ENCODE results near the gene TAP1. TPM values are rescaled to one million over a fixed set of nuclear protein-coding genes. Genes with fewer than 3 reads are reported as not detected.
A peak's percentile ranks its signal among the peaks of the same experiment; 100 is the strongest.
"Not testable (repeated sequence)": the region's sequence is repeated elsewhere in the genome, so short reads cannot be mapped to it uniquely, and the experiment has no call there.

The TAP1 gene
- polyA plus RNA-seq, 3 donors, result 11.2 to 12.5 (median 11.6) TPM

GRCh38 chr6:32807020-32807580 is 46.4 kb downstream of the TAP1 start:
- no peak for DNase-seq (ENCODE audit: low read depth in 3 of 3, low spot score in 2 of 3)

GRCh38 chr6:32805404-32805803 is 48.1 kb downstream of the TAP1 start:
- DNase-seq (ENCODE audit: low read depth in 3 of 3, low spot score in 2 of 3), result not testable (repeated sequence)

- DNase-seq (ENCODE audit: low read depth in 3 of 3, low spot score in 2 of 3), result no peak
These were observed 50.1 kb downstream of the TAP1 start for GRCh38 chr6:32803416-32803815.

- no peak for DNase-seq (ENCODE audit: low read depth in 3 of 3, low spot score in 2 of 3)
These were observed 53.8 kb downstream of the TAP1 start for GRCh38 chr6:32799740-32800139.

GRCh38 chr6:32799168-32799567 is 54.3 kb downstream of the TAP1 start:
- no peak for DNase-seq (ENCODE audit: low read depth in 3 of 3, low spot score in 2 of 3)

GRCh38 chr6:32796848-32797776 is 56.4 kb downstream of the TAP1 start:
- peak; percentile 51 to 70 (median 63) for DNase-seq (ENCODE audit: low read depth in 3 of 3, low spot score in 2 of 3)

Other genes with a start within 250 kb of the TAP1 start
- 1 to 10 TPM; 3.3 to 7.4 (median 4.5) TPM for gene HLA-DQA1, start 216.3 kb downstream of the TAP1 start, polyA plus RNA-seq (ENCODE audit: insufficient read length in 3 of 3)
- gene HLA-DQB1, start 187.0 kb downstream of the TAP1 start, polyA plus RNA-seq (ENCODE audit: insufficient read length in 3 of 3), result 1 to 10 TPM; 4.3 to 7.7 (median 5.1) TPM
- under 1 TPM in 1 of 3 donors, not detected in 2; 0.34 TPM for gene HLA-DQA2, start 112.3 kb downstream of the TAP1 start, polyA plus RNA-seq (ENCODE audit: insufficient read length in 3 of 3)
- gene HLA-DQB2, start 90.2 kb downstream of the TAP1 start, polyA plus RNA-seq (ENCODE audit: insufficient read length in 3 of 3), result 1 to 10 TPM in 1 of 3 donors, under 1 TPM in 1, not detected in 1; 0.72 to 1.3 TPM
- gene HLA-DOB, start 36.7 kb downstream of the TAP1 start, polyA plus RNA-seq (ENCODE audit: insufficient read length in 3 of 3), result under 1 TPM in 2 of 3 donors, not detected in 1; 0.17 to 0.26 TPM
- 10 to 100 TPM; 10.2 to 12.4 (median 11.9) TPM for gene TAP2, start 15.0 kb downstream of the TAP1 start, polyA plus RNA-seq (ENCODE audit: insufficient read length in 3 of 3)
- gene PSMB8, start 9.7 kb downstream of the TAP1 start, polyA plus RNA-seq (ENCODE audit: insufficient read length in 3 of 3), result 10 to 100 TPM; 24.1 to 27.8 (median 25.7) TPM
- gene PSMB9, start 488 bp upstream of the TAP1 start, polyA plus RNA-seq (ENCODE audit: insufficient read length in 3 of 3), result 1 to 10 TPM; 5.0 to 8.0 (median 6.2) TPM
- gene HLA-DMB, start 87.3 kb upstream of the TAP1 start, polyA plus RNA-seq (ENCODE audit: insufficient read length in 3 of 3), result 10 to 100 TPM; 73.7 to 80.3 (median 74.3) TPM
- 10 to 100 TPM; 13.7 to 18.3 (median 15.6) TPM for gene HLA-DMA, start 99.4 kb upstream of the TAP1 start, polyA plus RNA-seq (ENCODE audit: insufficient read length in 3 of 3)
- gene BRD2, start 114.9 kb upstream of the TAP1 start, polyA plus RNA-seq (ENCODE audit: insufficient read length in 3 of 3), result 100 to 1,000 TPM; 292 to 324 (median 307) TPM
- 1 to 10 TPM; 5.2 to 5.4 (median 5.3) TPM for gene HLA-DOA, start 155.9 kb upstream of the TAP1 start, polyA plus RNA-seq (ENCODE audit: insufficient read length in 3 of 3)
- gene HLA-DPA1, start 219.9 kb upstream of the TAP1 start, polyA plus RNA-seq (ENCODE audit: insufficient read length in 3 of 3), result 10 to 100 TPM; 14.2 to 40.5 (median 17.9) TPM
- gene HLA-DPB1, start 222.3 kb upstream of the TAP1 start, polyA plus RNA-seq (ENCODE audit: insufficient read length in 3 of 3), result 10 to 100 TPM; 17.9 to 27.0 (median 20.0) TPM

Measured in right renal cortex interstitium (tissue), 3 donors.